Measurements from ENCODE around the gene MTUS2.

MTUS2 gene

DNA sequence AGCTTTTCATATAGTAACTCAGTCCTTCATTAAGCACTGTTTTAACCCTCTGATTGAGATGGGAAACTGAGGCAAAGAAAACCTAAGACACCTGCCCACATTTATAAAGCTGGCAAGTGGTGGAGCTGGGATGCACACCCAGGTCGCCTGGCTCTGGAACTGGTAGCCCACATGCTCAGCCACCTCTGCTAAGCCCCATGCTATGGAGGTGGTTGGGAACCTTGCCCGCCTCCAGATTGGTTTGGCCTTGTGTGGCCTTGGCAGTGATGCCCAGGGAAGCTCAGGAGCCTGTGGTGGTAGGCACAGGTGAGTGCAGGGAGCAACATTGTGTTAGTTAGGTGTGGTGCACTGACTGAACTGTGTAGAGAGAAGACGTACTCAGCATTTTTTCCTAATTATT lies 370.2 kb downstream of the MTUS2 start:
- Histone ChIP-seq H3K27ac (replicated peaks) (no peak overlapping the region), H3K27me3 (ENCODE audit: insufficient read depth, poor library complexity, severe bottlenecking) (no peaks in the 10 kb centered on the region), H3K4me3 (replicated peaks; ENCODE audit: insufficient read depth, low read length) (no peak overlapping the region)
- no peak for DNase-seq (ENCODE audit: low read depth in 1 of 2, low spot score in 1 of 2)
- TF ChIP-seq, protein P1, sequence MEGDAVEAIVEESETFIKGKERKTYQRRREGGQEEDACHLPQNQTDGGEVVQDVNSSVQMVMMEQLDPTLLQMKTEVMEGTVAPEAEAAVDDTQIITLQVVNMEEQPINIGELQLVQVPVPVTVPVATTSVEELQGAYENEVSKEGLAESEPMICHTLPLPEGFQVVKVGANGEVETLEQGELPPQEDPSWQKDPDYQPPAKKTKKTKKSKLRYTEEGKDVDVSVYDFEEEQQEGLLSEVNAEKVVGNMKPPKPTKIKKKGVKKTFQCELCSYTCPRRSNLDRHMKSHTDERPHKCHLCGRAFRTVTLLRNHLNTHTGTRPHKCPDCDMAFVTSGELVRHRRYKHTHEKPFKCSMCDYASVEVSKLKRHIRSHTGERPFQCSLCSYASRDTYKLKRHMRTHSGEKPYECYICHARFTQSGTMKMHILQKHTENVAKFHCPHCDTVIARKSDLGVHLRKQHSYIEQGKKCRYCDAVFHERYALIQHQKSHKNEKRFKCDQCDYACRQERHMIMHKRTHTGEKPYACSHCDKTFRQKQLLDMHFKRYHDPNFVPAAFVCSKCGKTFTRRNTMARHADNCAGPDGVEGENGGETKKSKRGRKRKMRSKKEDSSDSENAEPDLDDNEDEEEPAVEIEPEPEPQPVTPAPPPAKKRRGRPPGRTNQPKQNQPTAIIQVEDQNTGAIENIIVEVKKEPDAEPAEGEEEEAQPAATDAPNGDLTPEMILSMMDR (IDR thresholded peaks at IDR 0.05; ENCODE audit: insufficient read depth, low read length): no peak
- TF ChIP-seq POLR2AphosphoS5 (IDR thresholded peaks at IDR 0.05; ENCODE audit: low read depth) (no peak), GABPA (IDR thresholded peaks at IDR 0.05; ENCODE audit: low read depth) (no peak), SPI1 (IDR thresholded peaks at IDR 0.05; ENCODE audit: borderline replicate concordance, low read depth) (no peak)
- TF ChIP-seq, protein P2, sequence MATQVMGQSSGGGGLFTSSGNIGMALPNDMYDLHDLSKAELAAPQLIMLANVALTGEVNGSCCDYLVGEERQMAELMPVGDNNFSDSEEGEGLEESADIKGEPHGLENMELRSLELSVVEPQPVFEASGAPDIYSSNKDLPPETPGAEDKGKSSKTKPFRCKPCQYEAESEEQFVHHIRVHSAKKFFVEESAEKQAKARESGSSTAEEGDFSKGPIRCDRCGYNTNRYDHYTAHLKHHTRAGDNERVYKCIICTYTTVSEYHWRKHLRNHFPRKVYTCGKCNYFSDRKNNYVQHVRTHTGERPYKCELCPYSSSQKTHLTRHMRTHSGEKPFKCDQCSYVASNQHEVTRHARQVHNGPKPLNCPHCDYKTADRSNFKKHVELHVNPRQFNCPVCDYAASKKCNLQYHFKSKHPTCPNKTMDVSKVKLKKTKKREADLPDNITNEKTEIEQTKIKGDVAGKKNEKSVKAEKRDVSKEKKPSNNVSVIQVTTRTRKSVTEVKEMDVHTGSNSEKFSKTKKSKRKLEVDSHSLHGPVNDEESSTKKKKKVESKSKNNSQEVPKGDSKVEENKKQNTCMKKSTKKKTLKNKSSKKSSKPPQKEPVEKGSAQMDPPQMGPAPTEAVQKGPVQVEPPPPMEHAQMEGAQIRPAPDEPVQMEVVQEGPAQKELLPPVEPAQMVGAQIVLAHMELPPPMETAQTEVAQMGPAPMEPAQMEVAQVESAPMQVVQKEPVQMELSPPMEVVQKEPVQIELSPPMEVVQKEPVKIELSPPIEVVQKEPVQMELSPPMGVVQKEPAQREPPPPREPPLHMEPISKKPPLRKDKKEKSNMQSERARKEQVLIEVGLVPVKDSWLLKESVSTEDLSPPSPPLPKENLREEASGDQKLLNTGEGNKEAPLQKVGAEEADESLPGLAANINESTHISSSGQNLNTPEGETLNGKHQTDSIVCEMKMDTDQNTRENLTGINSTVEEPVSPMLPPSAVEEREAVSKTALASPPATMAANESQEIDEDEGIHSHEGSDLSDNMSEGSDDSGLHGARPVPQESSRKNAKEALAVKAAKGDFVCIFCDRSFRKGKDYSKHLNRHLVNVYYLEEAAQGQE (IDR thresholded peaks at IDR 0.05; ENCODE audit: insufficient replicate concordance, low read depth): no peak

DNA sequence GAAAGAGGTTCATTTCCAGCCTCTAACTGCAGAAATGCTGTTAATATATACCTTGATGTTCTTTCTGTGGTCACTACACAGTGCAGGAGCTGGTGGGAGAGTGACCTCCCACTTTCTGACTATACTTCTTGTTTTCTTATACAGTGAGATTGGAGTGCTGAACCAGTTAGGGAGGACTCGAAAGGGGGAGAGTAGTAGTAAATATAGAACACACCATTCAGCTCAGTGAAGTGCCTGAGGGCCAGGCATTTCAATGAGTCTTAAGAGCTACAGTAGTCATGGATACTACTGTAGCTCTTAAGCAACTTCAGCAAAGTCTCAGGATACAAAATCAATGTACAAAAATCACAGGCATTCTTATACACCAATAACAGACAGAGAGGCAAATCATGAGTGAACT lies 372.9 kb downstream of the MTUS2 start:
- DNase-seq (ENCODE audit: low read depth in 1 of 2, low spot score in 1 of 2): no peak
- H3K4me3 ChIP-seq (replicated peaks; ENCODE audit: insufficient read depth, low read length): no peak overlapping the region
- TF ChIP-seq, protein P1 (IDR thresholded peaks at IDR 0.05; ENCODE audit: insufficient read depth, low read length): no peak
- TF ChIP-seq GABPA (IDR thresholded peaks at IDR 0.05; ENCODE audit: low read depth) (no peak), SPI1 (IDR thresholded peaks at IDR 0.05; ENCODE audit: borderline replicate concordance, low read depth) (no peak), POLR2AphosphoS5 (IDR thresholded peaks at IDR 0.05; ENCODE audit: low read depth) (no peak)
- TF ChIP-seq, protein P2 (IDR thresholded peaks at IDR 0.05; ENCODE audit: insufficient replicate concordance, low read depth): no peak
- no peak overlapping the region for H3K27ac ChIP-seq (replicated peaks)
- H3K27me3 ChIP-seq (ENCODE audit: insufficient read depth, poor library complexity, severe bottlenecking): no peaks in the 10 kb centered on the region

DNA sequence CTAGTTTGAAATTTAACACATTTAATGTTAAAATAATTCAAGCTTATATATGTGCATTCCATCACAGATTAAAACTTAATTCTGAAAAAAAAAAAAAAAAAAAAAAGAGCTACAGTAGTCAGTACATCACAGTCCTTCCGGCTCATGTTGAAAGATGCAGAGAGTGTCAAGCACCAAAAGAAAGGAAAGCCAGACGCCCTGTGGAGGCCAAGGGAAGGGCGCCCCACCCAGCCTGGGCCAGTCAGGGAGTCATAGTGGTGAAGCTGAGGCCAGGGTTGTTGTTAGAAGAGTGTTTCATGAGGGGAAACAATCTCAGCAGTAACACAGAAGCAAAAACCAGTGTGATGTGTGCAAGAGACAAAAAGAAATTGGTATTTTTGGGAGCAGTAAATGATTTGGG lies 375.3 kb downstream of the MTUS2 start:
- Histone ChIP-seq H3K27ac (replicated peaks) (no peak overlapping the region), H3K4me3 (replicated peaks; ENCODE audit: insufficient read depth, low read length) (no peak overlapping the region), H3K27me3 (ENCODE audit: insufficient read depth, poor library complexity, severe bottlenecking) (no peaks in the 10 kb centered on the region)
- TF ChIP-seq POLR2AphosphoS5 (IDR thresholded peaks at IDR 0.05; ENCODE audit: low read depth): no peak
- TF ChIP-seq, protein P2 (IDR thresholded peaks at IDR 0.05; ENCODE audit: insufficient replicate concordance, low read depth): no peak
- TF ChIP-seq SPI1 (IDR thresholded peaks at IDR 0.05; ENCODE audit: borderline replicate concordance, low read depth): no peak
- TF ChIP-seq, protein P1 (IDR thresholded peaks at IDR 0.05; ENCODE audit: insufficient read depth, low read length): no peak
- TF ChIP-seq GABPA (IDR thresholded peaks at IDR 0.05; ENCODE audit: low read depth): no peak
- no peak for DNase-seq (ENCODE audit: low read depth in 1 of 2, low spot score in 1 of 2)

Measured in HL-60 (cell line).